G401 (cell line): Measurements from ENCODE around the gene ADAMTS16. TPM values are rescaled to one million over a fixed set of nuclear protein-coding genes. Genes with fewer than 3 reads are reported as not detected.
"Not testable (repeated sequence)": the region's sequence is repeated elsewhere in the genome, so short reads cannot be mapped to it uniquely, and the experiment has no call there.

Experiments used
- DNase-seq: peaks from one replicate; pipeline ENCODE4 v3.0.0-alpha.2; 2015; ENCODE audit warnings: low spot score
- in situ Hi-C: cut with HindIII; loops from 2 replicates; pipeline ENCODE4 v1.10.0; 2016; ENCODE audit warnings: low sequenced_read_pairs, mixed read lengths
- total RNA-seq: library from RNA; depleted of rRNA; stranded (reverse); fragments of >200 nt; shearing (Covaris generic); gene quantifications from 2 replicates; pipeline ENCODE4 v1.2.3, GENCODE V29; 2014; rRNA removed

The ADAMTS16 gene
- total RNA-seq: not detected in 2 replicates

GRCh38 chr5:5139777-5140478, at the start of gene ADAMTS16:
Gene ADAMTS16 (plus strand): TSS chr5:5140330. CDS start chr5:5140468, 138 bp downstream.
- DNase-seq: peak; percentile 59
- in situ Hi-C loops: no loop called here

GRCh38 chr5:5092149-5092548, 48.0 kb upstream of the ADAMTS16 start:
- in situ Hi-C loops: no loop called here
- DNase-seq: no peak

DNA sequence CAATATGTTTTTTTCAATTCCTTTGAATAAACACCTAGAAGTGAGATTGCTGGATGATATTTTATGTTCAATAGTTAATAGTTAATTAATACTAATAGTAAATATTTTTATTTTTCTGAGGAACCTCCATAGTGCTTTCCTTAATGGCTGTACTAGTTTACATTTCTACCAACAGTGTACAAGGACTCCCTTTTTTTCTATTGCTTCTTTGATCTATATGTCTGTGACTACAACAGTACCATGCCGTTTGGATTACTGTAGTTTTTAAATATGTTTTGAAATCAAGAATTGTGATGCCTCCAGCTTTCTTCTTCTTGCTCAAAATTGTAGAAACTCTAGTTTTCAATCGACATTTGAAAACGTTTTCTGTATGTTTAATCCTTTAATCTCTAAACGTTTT, 39.5 kb upstream of the ADAMTS16 start:
- in situ Hi-C loops: no loop called here
- no peak for DNase-seq

DNA sequence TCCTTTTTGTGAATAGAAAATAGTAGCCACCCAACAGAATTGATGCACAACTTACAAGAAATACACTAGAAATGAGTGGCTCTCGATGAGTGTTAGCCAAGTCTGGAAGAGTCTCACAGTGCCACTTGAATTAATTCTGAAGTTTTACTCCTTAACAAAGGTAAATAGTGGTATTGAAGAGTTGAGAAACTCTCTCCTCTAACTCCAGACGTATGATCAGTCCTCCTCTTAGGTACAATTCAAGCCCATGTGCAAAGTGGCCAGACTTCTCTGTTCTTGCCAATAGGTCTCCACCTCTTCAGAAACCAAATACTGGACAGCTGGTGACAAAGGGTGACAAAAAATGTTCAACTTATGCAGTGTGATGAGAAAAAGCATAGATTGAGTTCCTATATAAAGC, 38.5 kb upstream of the ADAMTS16 start:
- no peak for DNase-seq
- in situ Hi-C loops: no loop called here

DNA sequence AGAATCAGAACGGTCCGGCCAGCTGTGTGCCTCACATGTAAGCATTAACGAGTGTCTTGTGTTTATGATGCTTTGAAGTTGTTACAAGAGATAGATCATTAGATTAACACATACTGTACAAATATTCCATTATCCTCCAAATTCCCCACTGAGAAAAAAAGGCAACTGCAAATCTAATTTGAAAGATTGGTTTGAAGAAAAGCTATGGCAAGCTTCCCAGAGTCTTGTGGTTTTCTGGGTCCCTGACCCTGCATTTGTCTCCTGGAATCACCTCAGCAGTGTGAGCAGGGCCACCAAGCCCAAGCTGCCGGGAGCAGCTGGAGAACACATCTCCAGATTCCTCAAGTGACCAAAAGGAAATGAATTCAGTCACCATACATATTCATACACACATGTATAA, 36.9 kb upstream of the ADAMTS16 start:
- no peak for DNase-seq
- in situ Hi-C loops: no loop called here

GRCh38 chr5:5104550-5104949, 35.6 kb upstream of the ADAMTS16 start:
- DNase-seq: no peak
- in situ Hi-C loops: no loop called here

DNA sequence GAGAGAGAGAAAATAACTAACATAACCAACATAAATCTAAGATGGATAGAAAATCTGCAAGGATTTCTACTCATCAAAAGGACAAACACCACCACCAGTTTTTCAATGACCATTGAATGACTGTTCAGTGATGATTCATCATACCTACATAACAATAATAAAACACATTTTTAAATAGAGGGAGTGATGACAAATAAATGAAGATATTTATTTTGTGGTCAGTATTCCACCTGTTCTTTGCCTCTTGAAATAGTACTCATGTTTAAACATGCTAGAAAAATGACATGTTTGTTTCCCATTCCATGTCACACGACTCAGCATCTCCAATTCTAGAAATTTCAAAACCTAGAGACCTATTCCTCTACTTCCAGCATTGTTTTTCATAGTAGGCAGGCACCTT, 34.6 kb upstream of the ADAMTS16 start:
- DNase-seq: no peak
- in situ Hi-C loops: no loop called here

DNA sequence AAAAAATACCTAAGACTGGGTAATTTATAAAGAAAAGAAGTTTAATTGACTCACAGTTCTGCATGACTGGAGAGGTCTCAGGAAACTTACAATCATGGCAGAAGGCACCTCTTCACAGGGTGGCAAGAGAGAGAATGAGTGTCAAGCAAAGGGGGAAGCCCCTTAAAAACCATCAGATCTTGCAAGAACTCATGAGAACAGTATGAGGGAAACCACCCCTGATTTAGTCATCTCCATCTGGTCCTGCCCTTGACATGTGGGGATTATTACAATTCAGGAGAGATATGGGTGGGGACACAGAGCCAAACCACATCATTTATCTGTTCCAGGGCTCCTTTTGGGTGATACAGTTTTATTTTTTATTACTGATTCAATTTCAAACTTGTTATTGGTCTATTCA, 23.2 kb upstream of the ADAMTS16 start:
- no peak for DNase-seq
- in situ Hi-C loops: no loop called here

GRCh38 chr5:5122776-5123175, 17.4 kb upstream of the ADAMTS16 start:
- DNase-seq: no peak
- in situ Hi-C loops: no loop called here

- no peak for DNase-seq
- in situ Hi-C loops: no loop called here
Measured at GRCh38 chr5:5124231-5124630, 15.9 kb upstream of the ADAMTS16 start.

- in situ Hi-C loops: no loop called here
Measured at GRCh38 chr5:5126444-5126843, 13.7 kb upstream of the ADAMTS16 start.

GRCh38 chr5:5128766-5129165, 11.4 kb upstream of the ADAMTS16 start:
- in situ Hi-C loops: no loop called here
- DNase-seq: no peak

More at GRCh38 chr5:5126444-5126843, 13.7 kb upstream of the ADAMTS16 start:
- no peak for DNase-seq

- in situ Hi-C loops: no loop called here
Measured at GRCh38 chr5:5132234-5132633, 7.9 kb upstream of the ADAMTS16 start.

DNA sequence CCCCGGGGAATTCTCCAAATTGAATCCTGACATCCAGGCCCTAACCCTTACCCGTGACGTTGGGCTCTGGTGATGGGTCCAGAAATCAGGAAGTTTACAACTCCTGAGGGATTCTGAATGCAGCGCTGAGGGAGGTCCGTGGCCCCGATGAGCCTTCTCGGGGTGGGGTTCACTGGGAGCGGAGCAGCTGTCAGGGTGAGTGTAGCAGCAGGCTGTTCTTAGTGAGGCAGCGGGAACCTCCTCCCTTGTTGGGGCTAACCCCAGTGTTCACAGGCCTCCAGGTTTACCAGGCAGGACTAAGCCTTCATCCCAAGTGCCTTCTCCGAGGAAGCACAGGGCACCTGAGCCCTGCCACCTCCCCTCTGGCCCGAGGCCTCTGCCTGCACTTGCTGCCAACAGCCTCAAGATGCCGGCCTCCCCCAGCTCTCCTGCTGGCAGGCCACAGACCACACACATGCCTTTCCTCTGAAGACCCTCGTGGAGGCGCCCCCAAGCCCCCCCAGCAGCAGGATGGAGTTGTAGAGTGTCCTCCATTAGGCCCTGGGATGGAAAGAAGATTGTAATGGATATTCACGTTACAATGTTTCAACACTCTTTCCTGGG, 7.3 kb upstream of the ADAMTS16 start:
- in situ Hi-C loops: no loop called here

More at GRCh38 chr5:5132234-5132633, 7.9 kb upstream of the ADAMTS16 start:
- no peak for DNase-seq

DNA sequence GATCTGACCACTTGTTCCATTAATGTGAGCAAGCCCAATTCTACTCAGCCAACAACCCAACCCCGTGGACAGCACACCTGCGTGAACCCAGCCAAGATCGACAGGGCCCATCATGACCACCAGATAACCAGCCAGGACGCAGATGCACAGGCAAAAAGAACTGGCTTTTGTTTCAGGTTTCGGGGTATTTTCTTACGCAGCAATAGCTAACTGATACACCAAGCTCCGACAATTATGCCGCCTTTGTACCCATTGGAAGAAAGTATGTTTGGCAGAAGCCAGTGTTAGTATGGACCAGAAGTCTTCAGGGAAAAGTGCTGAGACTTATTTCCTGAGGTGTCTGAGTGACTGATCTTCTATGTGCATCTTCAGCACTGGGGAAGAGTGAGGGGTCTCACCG, 6.0 kb upstream of the ADAMTS16 start:
- no peak for DNase-seq
- in situ Hi-C loops: no loop called here

More for the DNA sequence above, 7.3 kb upstream of the ADAMTS16 start:
- no peak for DNase-seq

DNA sequence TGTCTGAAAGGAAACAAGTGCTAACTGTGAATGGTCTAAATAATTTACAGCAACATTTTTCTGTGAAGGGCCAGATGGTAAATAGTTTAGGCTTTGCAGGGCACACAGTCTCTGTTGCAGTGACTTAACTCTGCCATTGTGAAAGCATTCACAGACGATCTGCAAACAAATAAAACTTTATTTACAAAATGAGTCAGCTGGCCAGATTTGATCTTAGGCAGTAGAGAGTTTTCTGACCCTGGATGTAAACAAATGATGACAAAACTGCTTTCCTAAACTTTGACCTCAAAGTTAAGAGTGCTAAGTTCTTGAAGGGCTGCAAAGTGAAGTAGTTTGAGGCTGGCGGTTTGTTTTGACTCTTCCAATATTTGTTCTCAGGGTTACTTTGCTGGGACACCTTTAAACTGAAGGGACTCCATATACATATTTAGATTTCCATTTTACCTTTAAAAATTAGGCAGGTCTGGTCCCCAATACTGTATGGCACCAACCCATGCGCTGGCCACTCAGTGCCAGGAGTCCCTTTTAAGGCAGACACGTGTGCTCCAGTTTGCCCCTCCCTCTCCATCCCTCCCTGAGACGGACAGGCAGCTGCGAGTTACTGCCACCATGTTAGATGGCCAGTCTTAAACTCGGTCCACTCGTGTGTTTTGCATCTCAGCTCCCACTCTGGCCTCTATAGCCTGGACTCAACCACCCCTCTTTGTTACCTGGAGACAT, 4.0 kb upstream of the ADAMTS16 start:
- in situ Hi-C loops: no loop called here

DNA sequence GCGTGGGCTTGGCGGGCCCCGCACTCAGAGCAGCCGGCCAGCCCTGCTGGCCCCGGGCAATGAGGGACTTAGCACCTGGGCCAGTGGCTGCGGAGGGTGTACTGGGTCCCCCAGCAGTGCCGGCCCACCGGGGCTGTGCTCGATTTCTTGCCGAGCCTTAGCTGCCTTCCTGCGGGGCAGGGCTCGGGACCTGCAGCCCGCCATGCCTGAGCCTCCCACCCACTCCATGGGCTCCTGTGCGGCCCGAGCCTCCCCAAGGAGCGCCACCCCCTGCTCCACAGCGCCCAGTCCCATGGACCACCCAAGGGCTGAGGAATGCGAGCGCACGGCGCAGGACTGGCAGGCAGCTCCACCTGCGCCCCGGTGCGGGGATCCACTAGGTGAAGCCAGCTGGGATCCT, 2.3 kb upstream of the ADAMTS16 start:
- in situ Hi-C loops, DNase-seq: not testable (repeated sequence)

More for the DNA sequence above, 4.0 kb upstream of the ADAMTS16 start:
- DNase-seq: no peak

DNA sequence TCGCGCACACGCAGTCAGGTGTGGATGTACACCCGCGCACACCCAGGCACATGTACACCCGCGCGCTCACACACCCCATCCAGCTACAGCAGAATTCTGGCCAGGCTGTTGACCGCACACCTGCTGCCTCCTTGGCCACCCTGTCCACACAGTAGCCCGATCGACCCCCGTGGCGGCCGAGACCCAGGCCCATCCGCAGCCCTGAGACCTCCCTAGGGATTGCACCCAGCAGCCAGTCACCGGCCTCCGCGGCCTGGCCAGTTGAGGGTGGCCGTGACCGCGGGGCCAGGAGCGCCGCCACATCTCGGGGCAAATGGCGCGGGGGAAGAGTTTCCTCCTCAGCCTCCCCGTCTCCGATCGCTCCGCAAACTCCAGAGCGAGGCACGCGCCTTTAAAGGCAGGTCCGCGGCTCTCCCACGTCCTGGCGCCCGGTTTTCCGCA, 774 bp upstream of the ADAMTS16 start:
- in situ Hi-C loops: no loop called here

DNA sequence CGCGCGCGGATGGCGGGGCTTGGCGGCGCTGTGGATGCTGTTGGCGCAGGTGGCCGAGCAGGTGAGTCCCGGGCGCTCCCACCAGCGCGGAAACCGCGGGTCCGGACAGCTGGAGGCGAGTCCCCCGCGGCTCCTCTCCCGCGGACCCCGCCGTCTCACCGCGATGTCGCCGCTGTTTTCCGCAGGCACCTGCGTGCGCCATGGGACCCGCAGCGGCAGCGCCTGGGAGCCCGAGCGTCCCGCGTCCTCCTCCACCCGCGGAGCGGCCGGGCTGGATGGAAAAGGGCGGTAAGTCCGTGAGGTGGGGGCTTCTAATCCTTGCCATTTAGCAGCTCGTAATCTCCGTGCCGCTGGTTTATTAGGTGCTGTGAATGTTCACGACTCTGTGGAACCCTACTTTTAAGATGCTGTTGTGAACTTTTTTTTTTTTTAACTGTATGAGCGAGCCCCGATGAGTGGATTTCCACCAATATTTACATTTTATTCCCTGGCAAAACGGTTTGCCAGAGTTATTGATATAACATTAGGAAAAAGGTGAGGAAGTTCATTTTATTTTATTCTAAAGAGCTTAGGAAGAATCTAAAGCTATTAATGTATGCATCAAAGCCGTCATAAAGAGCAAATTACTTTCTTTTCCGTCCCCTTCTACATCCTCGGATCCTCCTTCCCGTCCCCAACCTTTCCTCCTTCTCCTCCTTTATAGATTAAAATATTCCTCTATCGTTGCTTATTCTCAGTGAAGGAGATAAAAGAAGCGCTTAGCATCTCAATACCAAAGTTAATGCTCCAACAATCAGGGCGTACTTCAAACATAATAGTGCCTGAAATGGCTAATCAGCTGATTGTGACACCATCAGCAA, 579 bp downstream of the ADAMTS16 start:
- DNase-seq: peak; percentile 45
- in situ Hi-C loops: no loop called here

More for the DNA sequence above, 774 bp upstream of the ADAMTS16 start:
- DNase-seq: no peak
